ENCODE measurements around the gene COLGALT1. TPM values are rescaled to one million over a fixed set of nuclear protein-coding genes. Genes with fewer than 3 reads are reported as not detected.

The COLGALT1 gene
- total RNA-seq, 1 experiment from 2014 or later, result 48.5 TPM

DNA sequence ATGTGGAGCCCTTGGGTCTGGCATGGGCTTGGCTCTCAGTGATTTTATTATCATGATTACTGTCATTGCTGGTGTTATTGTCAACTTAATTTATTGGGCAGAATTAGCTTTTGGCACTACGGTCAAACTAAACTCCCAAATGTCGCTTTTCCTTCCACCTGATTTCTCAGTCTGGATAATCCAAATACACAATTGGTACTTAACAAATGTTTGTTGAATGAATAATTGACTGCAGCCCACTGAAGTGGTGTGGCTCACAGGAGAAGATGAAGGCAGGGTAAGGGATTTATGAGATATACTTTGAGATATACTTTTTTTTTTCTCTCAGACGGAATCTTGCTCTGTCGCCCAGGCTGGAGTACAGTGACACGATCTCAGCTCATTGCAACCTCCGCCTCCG is 1.5 kb downstream of the COLGALT1 start:
- H3K9ac ChIP-seq (ENCODE audit: extremely low read depth, insufficient read length, low read length), result no peak overlapping the region

More for the DNA sequence above, 1.5 kb downstream of the COLGALT1 start:
- Mint-ChIP-seq H3K9me3 (no peaks in the 10 kb centered on the region), H3K27ac (no peak overlapping the region), H3K4me1 (peaks cover 12 to 14% of the 10 kb centered on the region in 2 experiments), H3K27me3 (ENCODE audit: low read depth) (peaks cover 6% of the 10 kb centered on the region), H3K4me3 (peak overlapping the region; percentile 46 to 69; a peak in 3 of 5 replicates), H3K36me3 (ENCODE audit: insufficient read depth in 1 of 3, low read depth in 3 of 3) (peaks cover 11 to 25% (median 20%) of the 10 kb centered on the region in 3 experiments; a peak in 6 of 7 replicates)
- H3K23me2 ChIP-seq (ENCODE audit: insufficient read length, low read depth, low read length, poor library complexity, severe bottlenecking), result peaks cover 8% of the 10 kb centered on the region
- WGBS (ENCODE audit: extremely low coverage, insufficient read length, low lambda C conversion rate), result no CpG with 5 or more reads among the region's 7 CpGs
- H3K18ac ChIP-seq (ENCODE audit: insufficient read length, low read depth, low read length), result no peak overlapping the region
- TF ChIP-seq, protein P1, sequence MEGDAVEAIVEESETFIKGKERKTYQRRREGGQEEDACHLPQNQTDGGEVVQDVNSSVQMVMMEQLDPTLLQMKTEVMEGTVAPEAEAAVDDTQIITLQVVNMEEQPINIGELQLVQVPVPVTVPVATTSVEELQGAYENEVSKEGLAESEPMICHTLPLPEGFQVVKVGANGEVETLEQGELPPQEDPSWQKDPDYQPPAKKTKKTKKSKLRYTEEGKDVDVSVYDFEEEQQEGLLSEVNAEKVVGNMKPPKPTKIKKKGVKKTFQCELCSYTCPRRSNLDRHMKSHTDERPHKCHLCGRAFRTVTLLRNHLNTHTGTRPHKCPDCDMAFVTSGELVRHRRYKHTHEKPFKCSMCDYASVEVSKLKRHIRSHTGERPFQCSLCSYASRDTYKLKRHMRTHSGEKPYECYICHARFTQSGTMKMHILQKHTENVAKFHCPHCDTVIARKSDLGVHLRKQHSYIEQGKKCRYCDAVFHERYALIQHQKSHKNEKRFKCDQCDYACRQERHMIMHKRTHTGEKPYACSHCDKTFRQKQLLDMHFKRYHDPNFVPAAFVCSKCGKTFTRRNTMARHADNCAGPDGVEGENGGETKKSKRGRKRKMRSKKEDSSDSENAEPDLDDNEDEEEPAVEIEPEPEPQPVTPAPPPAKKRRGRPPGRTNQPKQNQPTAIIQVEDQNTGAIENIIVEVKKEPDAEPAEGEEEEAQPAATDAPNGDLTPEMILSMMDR (conservative IDR thresholded peaks at IDR 0.05), result no peak
- no peak overlapping the region for H2BK120ac ChIP-seq (ENCODE audit: low read depth, low read length, poor library complexity, severe bottlenecking)
- H3K9me3 ChIP-seq (ENCODE audit: control insufficient read depth, low read depth, low read length), result no peaks in the 10 kb centered on the region
- no peaks in the 10 kb centered on the region for H3K79me1 ChIP-seq (ENCODE audit: insufficient read depth, low read depth, low read length, poor library complexity, severe bottlenecking)
- no peak overlapping the region for H3K27ac ChIP-seq (ENCODE audit: insufficient read length, low read depth, low read length)
- H3K4me1 ChIP-seq (ENCODE audit: insufficient read depth, low read length), result no peaks in the 10 kb centered on the region; the same call in 1 of the 2 replicates
- H3K56ac ChIP-seq (ENCODE audit: insufficient read length, low read depth, low read length), result no peak overlapping the region
- DNase-seq, result no peak
- H2AK5ac ChIP-seq (ENCODE audit: insufficient read length, low read length), result no peak overlapping the region
- H3K79me2 ChIP-seq (ENCODE audit: insufficient read depth, low read length), result no peaks in the 10 kb centered on the region
- no peak overlapping the region for H3K4me2 ChIP-seq (ENCODE audit: insufficient read depth, insufficient read length, low read length)
- no peak overlapping the region for H3T11ph ChIP-seq (ENCODE audit: low read length)
- no peak overlapping the region for H2BK20ac ChIP-seq (ENCODE audit: low read depth, low read length, poor library complexity, severe bottlenecking)
- peaks cover 3% of the 10 kb centered on the region for H4K20me1 ChIP-seq (ENCODE audit: control insufficient read depth, insufficient read depth, insufficient read length)
- H3K23ac ChIP-seq (ENCODE audit: insufficient read length, low read depth, low read length), result no peak overlapping the region
- no peak overlapping the region for H4K8ac ChIP-seq (replicated peaks; ENCODE audit: insufficient read length, low read depth, low read length)
- H4K91ac ChIP-seq (ENCODE audit: insufficient read length, low read depth, low read length), result no peak overlapping the region
- H2BK5ac ChIP-seq (ENCODE audit: insufficient read length, low read length), result no peak overlapping the region
- H3K14ac ChIP-seq (ENCODE audit: insufficient read depth, low read length), result no peak overlapping the region
- no peak overlapping the region for H4K5ac ChIP-seq (ENCODE audit: insufficient read length, low read depth, low read length)
- no peak overlapping the region for H3K4ac ChIP-seq (ENCODE audit: low read depth, low read length)
- H3K27me3 ChIP-seq (ENCODE audit: insufficient read depth, low read length), result no peaks in the 10 kb centered on the region
- H2BK15ac ChIP-seq (ENCODE audit: low read depth, low read length), result no peak overlapping the region
- no peak overlapping the region for H2AFZ ChIP-seq (ENCODE audit: low read length)
- H2BK12ac ChIP-seq (ENCODE audit: insufficient read length, low read depth, low read length), result no peak overlapping the region
